Loucy (cell line): Measurements from ENCODE around the gene SIRPB2.

Source experiments
- CTCF ChIP-seq: fragments of 200-600 bp; sonication (generic); conservative IDR thresholded peaks from 2 replicates; pipeline ENCODE4 v1.5.1; 2014; ENCODE audit warnings: mild to moderate bottlenecking, antibody characterized with exemption, low read length
- EZH2phosphoT487 ChIP-seq: fragments of 200-600 bp; IDR thresholded peaks from 2 replicates; pipeline ENCODE4 v1.6.1; 2018; ENCODE audit warnings: antibody characterized with exemption, mild to moderate bottlenecking, moderate library complexity, borderline replicate concordance

- TF ChIP-seq CTCF = no peak
- no peak for TF ChIP-seq EZH2phosphoT487
Observed at GRCh38 chr20:1496930-1497329, 5.7 kb upstream of the SIRPB2 start.
